ENCODE measurements around the gene SMARCB1.
"Not testable (repeated sequence)": the region's sequence is repeated elsewhere in the genome, so short reads cannot be mapped to it uniquely, and the experiment has no call there.

The SMARCB1 gene

GRCh38 chr22:23847991-23848864 lies 61.5 kb downstream of the SMARCB1 start:
- DNase-seq = no peak

- DNase-seq = peak; percentile 95
Observed at GRCh38 chr22:23849009-23850006, 62.5 kb downstream of the SMARCB1 start.

GRCh38 chr22:23850136-23850611 lies 63.4 kb downstream of the SMARCB1 start:
- DNase-seq = no peak

GRCh38 chr22:23856721-23857605 lies 70.2 kb downstream of the SMARCB1 start:
- peak; percentile 66 for DNase-seq

GRCh38 chr22:23857606-23858483 lies 71.1 kb downstream of the SMARCB1 start, which contains the start of gene SLC2A11:
SLC2A11 (plus strand) TSS chr22:23857875; CDS start chr22:23858000, 125 bp downstream.
- peak; percentile 95 for DNase-seq

GRCh38 chr22:23858484-23858815 lies 71.7 kb downstream of the SMARCB1 start:
- DNase-seq = no peak

- no peak for DNase-seq
Observed at GRCh38 chr22:23859201-23859600, 72.4 kb downstream of the SMARCB1 start.

- DNase-seq = not testable (repeated sequence)
Observed at GRCh38 chr22:23860187-23860586, 73.4 kb downstream of the SMARCB1 start.

GRCh38 chr22:23862103-23862502 lies 75.3 kb downstream of the SMARCB1 start:
- DNase-seq = peak; percentile 54

GRCh38 chr22:23864499-23865154 lies 77.9 kb downstream of the SMARCB1 start:
- not testable (repeated sequence) for DNase-seq

GRCh38 chr22:23868580-23868979 lies 81.8 kb downstream of the SMARCB1 start:
- DNase-seq = no peak

- no peak for DNase-seq
Observed at GRCh38 chr22:23874871-23875270, 88.1 kb downstream of the SMARCB1 start.

- DNase-seq = no peak
Observed at GRCh38 chr22:23875801-23876200, 89.0 kb downstream of the SMARCB1 start.

- no peak for DNase-seq
Observed at GRCh38 chr22:23877566-23877965, 90.8 kb downstream of the SMARCB1 start.

- DNase-seq = no peak
Observed at GRCh38 chr22:23878219-23878618, 91.5 kb downstream of the SMARCB1 start.

- no peak for DNase-seq
Observed at GRCh38 chr22:23882370-23882769, 95.6 kb downstream of the SMARCB1 start.

- no peak for DNase-seq
Observed at GRCh38 chr22:23883658-23884057, 96.9 kb downstream of the SMARCB1 start.

- DNase-seq = no peak
Observed at GRCh38 chr22:23884140-23884539, 97.4 kb downstream of the SMARCB1 start.
